Prostate gland (tissue), 2 donors: ENCODE results near the gene TMPRSS11F.

Experiments
- POLR2A ChIP-seq: fragments of 450-650 bp; IDR thresholded peaks from one replicate; pipeline ENCODE4 v1.6.1; 2016; ENCODE audit warnings: antibody characterized with exemption, mild to moderate bottlenecking
- POLR2AphosphoS5 ChIP-seq: sonication (generic); formaldehyde crosslinking; IDR thresholded peaks from one replicate; pipeline ENCODE4 v1.6.1; 2017; ENCODE audit warnings: antibody characterized with exemption
- TF ChIP-seq, protein P1 (sequence below), 4 experiments: fragments of 200-600 bp in 2 of 4; fragments of 450-650 bp in 2 of 4; sonication (generic) in 2 of 4; IDR thresholded peaks; 1 replicate in 3 of 4; 2 replicates in 1 of 4; pipeline ENCODE4 v1.5.1; 2016 to 2019; ENCODE audit warnings: antibody characterized with exemption in 4 of 4, mild to moderate bottlenecking in 2 of 4, moderate library complexity in 2 of 4

DNA sequence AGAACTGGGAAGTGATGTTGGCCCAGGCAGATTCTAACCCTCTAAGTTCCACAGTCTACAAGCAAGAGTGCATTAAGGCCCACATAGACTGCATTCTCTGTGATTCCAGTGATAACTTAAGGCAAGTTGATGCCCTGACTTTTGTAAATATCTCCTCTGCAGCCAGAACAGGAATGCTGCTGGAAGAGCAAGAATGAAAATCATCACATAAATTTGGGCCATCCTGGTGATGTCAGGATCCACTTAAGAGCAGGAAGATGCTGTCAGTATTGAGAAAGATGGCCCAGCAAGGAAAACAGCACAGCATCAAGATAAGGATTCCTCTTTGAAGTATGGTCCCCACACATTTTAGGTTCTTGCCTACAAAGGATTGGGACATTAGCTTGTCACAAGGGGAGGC, 52.4 kb downstream of the TMPRSS11F start:
- TF ChIP-seq, protein P1, sequence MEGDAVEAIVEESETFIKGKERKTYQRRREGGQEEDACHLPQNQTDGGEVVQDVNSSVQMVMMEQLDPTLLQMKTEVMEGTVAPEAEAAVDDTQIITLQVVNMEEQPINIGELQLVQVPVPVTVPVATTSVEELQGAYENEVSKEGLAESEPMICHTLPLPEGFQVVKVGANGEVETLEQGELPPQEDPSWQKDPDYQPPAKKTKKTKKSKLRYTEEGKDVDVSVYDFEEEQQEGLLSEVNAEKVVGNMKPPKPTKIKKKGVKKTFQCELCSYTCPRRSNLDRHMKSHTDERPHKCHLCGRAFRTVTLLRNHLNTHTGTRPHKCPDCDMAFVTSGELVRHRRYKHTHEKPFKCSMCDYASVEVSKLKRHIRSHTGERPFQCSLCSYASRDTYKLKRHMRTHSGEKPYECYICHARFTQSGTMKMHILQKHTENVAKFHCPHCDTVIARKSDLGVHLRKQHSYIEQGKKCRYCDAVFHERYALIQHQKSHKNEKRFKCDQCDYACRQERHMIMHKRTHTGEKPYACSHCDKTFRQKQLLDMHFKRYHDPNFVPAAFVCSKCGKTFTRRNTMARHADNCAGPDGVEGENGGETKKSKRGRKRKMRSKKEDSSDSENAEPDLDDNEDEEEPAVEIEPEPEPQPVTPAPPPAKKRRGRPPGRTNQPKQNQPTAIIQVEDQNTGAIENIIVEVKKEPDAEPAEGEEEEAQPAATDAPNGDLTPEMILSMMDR (IDR thresholded peaks at IDR 0.05) = no peak
- TF ChIP-seq POLR2A (no peak), POLR2AphosphoS5 (no peak)
